OCI-LY1 (cell line): ENCODE results near the gene ARHGDIA.

Source experiments
- H2AFZ ChIP-seq: fragments of 200-600 bp; sonication (generic), shearing (Covaris generic); 2 replicates; pipeline ENCODE4 v1.6.0; 2014; ENCODE audit warnings: antibody characterized with exemption, mild to moderate bottlenecking, low read length
- H3F3A ChIP-seq: fragments of 200-600 bp; sonication (generic), shearing (Covaris generic); 2 replicates; pipeline ENCODE4 v1.6.0; 2014; ENCODE audit warnings: mild to moderate bottlenecking, antibody characterized with exemption, low read length, moderate library complexity; ENCODE audit not compliant: insufficient read depth
- H3K27ac ChIP-seq: fragments of 200-600 bp; sonication (generic); 2 replicates; pipeline ENCODE4 v1.5.1; 2014; ENCODE audit warnings: low read length, mixed run types, mild to moderate bottlenecking, low read depth; ENCODE audit not compliant: poor library complexity, severe bottlenecking
- H3K27me3 ChIP-seq: fragments of 200-600 bp; sonication (generic); 2 replicates; pipeline ENCODE4 v1.6.0; 2014; ENCODE audit warnings: antibody characterized with exemption, mild to moderate bottlenecking, low read length, moderate library complexity; ENCODE audit not compliant: insufficient read depth
- H3K36me3 ChIP-seq: fragments of 200-600 bp; sonication (generic); 2 replicates; pipeline ENCODE4 v1.6.1; 2014; ENCODE audit warnings: mild to moderate bottlenecking, antibody characterized with exemption, low read length, moderate library complexity, mixed read lengths; ENCODE audit not compliant: insufficient read depth
- H3K4me1 ChIP-seq: fragments of 200-600 bp; sonication (generic); 2 replicates; pipeline ENCODE4 v1.5.1; 2014; ENCODE audit warnings: mild to moderate bottlenecking, low read length, moderate library complexity; ENCODE audit not compliant: insufficient read depth, severe bottlenecking
- H3K4me2 ChIP-seq: fragments of 200-600 bp; sonication (generic), shearing (Covaris generic); 2 replicates; pipeline ENCODE4 v1.6.1; 2014; ENCODE audit warnings: low read length
- H3K4me3 ChIP-seq: fragments of 200-600 bp; sonication (generic); 2 replicates; pipeline ENCODE4 v1.5.1; 2014; ENCODE audit warnings: low read length, low read depth, mild to moderate bottlenecking, mixed read lengths; ENCODE audit not compliant: poor library complexity, severe bottlenecking
- H3K79me2 ChIP-seq: fragments of 200-600 bp; shearing (Covaris generic); 2 replicates; pipeline ENCODE4 v1.6.1; 2016; ENCODE audit warnings: mixed run types, low read length, mixed read lengths; ENCODE audit not compliant: insufficient read depth
- H3K9ac ChIP-seq: fragments of 200-600 bp; sonication (generic), shearing (Covaris generic); 2 replicates; pipeline ENCODE4 v1.6.1; 2014; ENCODE audit warnings: mild to moderate bottlenecking, low read length, mixed read lengths
- H3K9me2 ChIP-seq: fragments of 200-600 bp; sonication (generic), shearing (Covaris generic); 2 replicates; pipeline ENCODE4 v1.6.1; 2014; ENCODE audit warnings: low read depth, mild to moderate bottlenecking, low read length, mixed read lengths
- H3K9me3 ChIP-seq: fragments of 200-600 bp; shearing (Covaris generic); 2 replicates; pipeline ENCODE4 v1.6.1; 2014; ENCODE audit warnings: low read length, mixed read lengths
- H4K20me1 ChIP-seq: fragments of 200-600 bp; sonication (generic), shearing (Covaris generic); 2 replicates; pipeline ENCODE4 v1.6.0; 2016; ENCODE audit warnings: mild to moderate bottlenecking, low read length; ENCODE audit not compliant: insufficient read depth
- EZH2 ChIP-seq: fragments of 200-600 bp; sonication (generic), shearing (Covaris generic); IDR thresholded peaks from 2 replicates; pipeline ENCODE4 v1.8.0; 2017; ENCODE audit warnings: borderline replicate concordance, mixed run types, mild to moderate bottlenecking, antibody characterized with exemption, low read length, moderate library complexity, mixed read lengths
- TF ChIP-seq, protein P1 (sequence below): fragments of 200-600 bp; sonication (generic), shearing (Covaris generic); IDR thresholded peaks from 2 replicates; pipeline ENCODE4 v1.5.1; 2017; ENCODE audit warnings: mild to moderate bottlenecking, antibody characterized with exemption, low read length, moderate library complexity, mixed read lengths

The ARHGDIA gene

GRCh38 chr17:81891303-81891552, 20.1 kb upstream of the ARHGDIA start:
- Histone ChIP-seq H3F3A (0 out of 2 replicates have a peak, but pooled peaks cover 2% of the 10 kb centered on the region), H2AFZ (no peak overlapping the region), H3K36me3 (peaks cover 51% of the 10 kb centered on the region), H3K9me2 (no peaks in the 10 kb centered on the region), H3K27ac (no peak overlapping the region), H3K4me3 (peak overlapping the region; percentile 78), H3K4me1 (peaks cover 36% of the 10 kb centered on the region), H3K27me3 (no peaks in the 10 kb centered on the region), H4K20me1 (no peaks in the 10 kb centered on the region), H3K79me2 (peaks cover 17% of the 10 kb centered on the region), H3K9ac (peak overlapping the region; percentile 80), H3K9me3 (no peaks in the 10 kb centered on the region), H3K4me2 (0 out of 2 replicates have a peak overlapping the region, but pooled peaks have one; percentile 89)
- no peak for TF ChIP-seq EZH2
- TF ChIP-seq, protein P1, sequence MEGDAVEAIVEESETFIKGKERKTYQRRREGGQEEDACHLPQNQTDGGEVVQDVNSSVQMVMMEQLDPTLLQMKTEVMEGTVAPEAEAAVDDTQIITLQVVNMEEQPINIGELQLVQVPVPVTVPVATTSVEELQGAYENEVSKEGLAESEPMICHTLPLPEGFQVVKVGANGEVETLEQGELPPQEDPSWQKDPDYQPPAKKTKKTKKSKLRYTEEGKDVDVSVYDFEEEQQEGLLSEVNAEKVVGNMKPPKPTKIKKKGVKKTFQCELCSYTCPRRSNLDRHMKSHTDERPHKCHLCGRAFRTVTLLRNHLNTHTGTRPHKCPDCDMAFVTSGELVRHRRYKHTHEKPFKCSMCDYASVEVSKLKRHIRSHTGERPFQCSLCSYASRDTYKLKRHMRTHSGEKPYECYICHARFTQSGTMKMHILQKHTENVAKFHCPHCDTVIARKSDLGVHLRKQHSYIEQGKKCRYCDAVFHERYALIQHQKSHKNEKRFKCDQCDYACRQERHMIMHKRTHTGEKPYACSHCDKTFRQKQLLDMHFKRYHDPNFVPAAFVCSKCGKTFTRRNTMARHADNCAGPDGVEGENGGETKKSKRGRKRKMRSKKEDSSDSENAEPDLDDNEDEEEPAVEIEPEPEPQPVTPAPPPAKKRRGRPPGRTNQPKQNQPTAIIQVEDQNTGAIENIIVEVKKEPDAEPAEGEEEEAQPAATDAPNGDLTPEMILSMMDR = no peak

GRCh38 chr17:81890447-81891302, 19.5 kb upstream of the ARHGDIA start:
- Histone ChIP-seq H3K9me2 (no peaks in the 10 kb centered on the region), H4K20me1 (no peaks in the 10 kb centered on the region), H3K27ac (peak overlapping the region; percentile 37), H3K9me3 (no peaks in the 10 kb centered on the region), H3K4me2 (peak overlapping the region; percentile 89), H3K4me3 (peak overlapping the region; percentile 78), H2AFZ (no peak overlapping the region), H3K4me1 (peaks cover 36% of the 10 kb centered on the region), H3K27me3 (no peaks in the 10 kb centered on the region), H3K36me3 (peaks cover 56% of the 10 kb centered on the region), H3F3A (0 out of 2 replicates have a peak, but pooled peaks cover 2% of the 10 kb centered on the region), H3K9ac (peak overlapping the region; percentile 80), H3K79me2 (peaks cover 17% of the 10 kb centered on the region)
- TF ChIP-seq, protein P1 = no peak
- no peak for TF ChIP-seq EZH2

DNA sequence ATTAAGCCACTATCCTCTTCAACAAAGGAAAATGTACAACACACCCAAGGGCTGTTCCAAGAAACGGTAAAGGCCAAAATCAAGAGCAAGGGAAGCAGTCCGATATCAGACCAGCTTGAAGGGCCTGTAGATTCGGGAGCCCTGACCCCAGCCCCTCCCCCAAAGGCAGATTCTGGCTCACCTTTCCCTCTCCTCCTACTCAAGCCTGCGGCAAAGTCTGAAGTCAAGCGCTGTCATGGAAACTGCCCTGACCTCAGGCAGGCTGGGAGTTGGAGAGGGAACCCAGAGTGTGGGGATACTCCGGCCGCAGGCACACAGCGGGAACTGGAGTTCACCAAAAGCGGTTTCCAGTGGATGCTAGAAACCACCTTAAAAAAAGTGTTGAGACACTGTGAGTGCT, 18.5 kb upstream of the ARHGDIA start:
- H3K27ac ChIP-seq = no peak overlapping the region
- peak overlapping the region; percentile 78 for H3K4me3 ChIP-seq
- H3K9ac ChIP-seq = peak overlapping the region; percentile 80
- H3K4me2 ChIP-seq = peak overlapping the region; percentile 89
- peaks cover 17% of the 10 kb centered on the region for H3K79me2 ChIP-seq
- H3F3A ChIP-seq = 0 out of 2 replicates have a peak, but pooled peaks cover 2% of the 10 kb centered on the region
- peaks cover 36% of the 10 kb centered on the region for H3K4me1 ChIP-seq
- H3K9me2 ChIP-seq = no peaks in the 10 kb centered on the region
- TF ChIP-seq, protein P1 = no peak
- no peak for TF ChIP-seq EZH2
- no peak overlapping the region for H2AFZ ChIP-seq
- peaks cover 61% of the 10 kb centered on the region for H3K36me3 ChIP-seq
- no peaks in the 10 kb centered on the region for H3K27me3 ChIP-seq
- H4K20me1 ChIP-seq = no peaks in the 10 kb centered on the region
- H3K9me3 ChIP-seq = no peaks in the 10 kb centered on the region
